ENCODE results near the gene CARD10.

CARD10 gene

DNA sequence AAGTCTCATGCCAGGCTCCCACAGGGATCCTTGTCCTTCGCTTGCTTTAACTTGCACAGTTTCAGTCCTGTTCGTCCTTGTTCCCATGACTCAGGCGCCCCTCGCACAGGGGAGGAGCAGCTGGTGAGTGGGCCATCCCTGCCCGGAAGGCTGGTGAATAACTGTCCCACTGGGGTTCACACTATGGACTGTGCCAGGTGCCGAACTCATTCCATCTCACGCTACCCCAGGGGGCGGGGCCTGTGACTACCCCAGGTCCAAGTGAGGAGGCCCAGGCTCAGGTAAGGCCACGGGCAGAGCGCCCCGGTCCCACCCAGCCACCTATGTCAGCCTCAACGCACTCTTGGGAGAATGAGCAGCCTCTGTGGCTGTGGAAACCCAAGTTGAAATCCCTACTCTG, 7.2 kb upstream of the CARD10 start:
- DNase-seq: no peak

DNA sequence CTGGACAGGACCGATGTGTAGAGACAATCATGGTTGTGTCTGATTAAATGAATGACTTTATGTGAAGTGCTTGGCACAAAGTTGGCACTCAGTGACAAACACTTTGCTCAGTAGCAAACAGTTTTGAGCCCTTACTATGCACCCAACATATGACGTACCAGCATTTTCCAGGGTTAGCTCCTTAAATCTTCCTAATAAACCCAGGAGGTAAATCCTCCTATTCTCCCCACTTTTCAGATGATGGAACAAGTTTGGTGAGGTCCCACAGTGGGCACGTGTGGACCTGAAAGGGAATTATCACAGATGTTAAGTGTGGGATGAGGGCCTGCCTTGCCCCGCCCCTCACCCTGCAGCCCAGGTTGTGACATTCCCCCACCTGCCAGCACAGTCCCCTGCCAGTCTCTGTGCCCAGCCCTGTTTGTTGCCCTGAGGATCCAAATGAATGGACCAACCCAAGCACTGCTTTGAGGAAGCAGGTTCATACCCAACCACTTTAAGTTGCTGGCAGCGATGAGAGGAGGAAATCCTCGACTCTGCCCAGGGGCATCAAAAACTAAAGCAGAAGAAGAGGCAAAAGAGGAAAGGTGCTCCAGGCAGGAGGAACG, 6.6 kb upstream of the CARD10 start:
- DNase-seq: no peak

DNA sequence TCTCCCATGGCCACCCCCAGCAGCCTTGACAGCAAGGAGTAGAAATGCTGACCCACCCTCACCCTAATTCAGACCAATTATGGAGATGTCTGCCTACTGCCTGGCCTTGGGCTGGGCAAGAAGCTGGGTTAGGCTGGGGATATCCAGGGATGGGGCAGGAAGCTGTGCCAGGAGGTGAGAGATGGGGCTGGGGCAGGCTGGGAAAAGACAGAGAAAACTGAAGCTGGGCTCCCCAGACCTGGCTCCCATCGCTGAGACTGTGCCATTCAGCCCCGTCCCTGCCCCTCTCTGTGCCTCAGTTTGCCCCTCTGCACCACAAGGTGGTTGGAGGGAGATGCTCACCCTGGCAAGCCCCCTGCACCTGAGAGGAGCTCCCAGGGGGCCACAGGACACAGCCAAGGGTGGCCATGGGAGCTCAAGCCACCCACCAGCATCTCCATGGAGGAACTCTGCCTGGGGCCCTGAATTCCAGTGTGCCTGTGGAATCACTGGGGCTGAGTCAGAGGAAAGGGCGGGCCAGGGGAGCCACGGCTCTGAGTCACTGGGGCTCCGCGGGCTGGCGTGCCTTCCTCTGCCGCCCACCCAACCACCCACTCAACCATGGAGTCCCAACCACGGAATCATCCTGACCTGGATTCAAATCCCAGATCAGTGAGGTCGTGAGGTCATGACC, 6.0 kb upstream of the CARD10 start:
- no peak for DNase-seq

DNA sequence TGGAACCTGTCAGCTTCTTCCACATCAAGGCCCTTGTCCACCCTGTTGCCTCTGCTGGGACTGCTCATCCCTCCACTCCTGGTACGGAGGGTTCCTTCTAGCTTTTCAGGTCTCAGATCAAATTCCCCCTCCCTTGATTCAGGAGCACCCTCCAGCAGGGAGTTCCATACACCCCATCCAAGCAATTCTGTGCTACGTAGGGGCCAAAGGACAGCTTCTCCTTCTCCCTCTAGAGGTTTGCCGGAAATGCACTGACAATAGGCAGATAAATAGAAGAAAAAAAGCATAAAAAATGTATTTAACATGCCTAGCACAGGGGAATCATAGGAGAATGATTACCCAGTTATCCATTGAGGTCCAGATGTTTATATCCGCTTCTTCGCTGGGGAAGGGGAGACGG, 3.3 kb upstream of the CARD10 start:
- no peak for DNase-seq

DNA sequence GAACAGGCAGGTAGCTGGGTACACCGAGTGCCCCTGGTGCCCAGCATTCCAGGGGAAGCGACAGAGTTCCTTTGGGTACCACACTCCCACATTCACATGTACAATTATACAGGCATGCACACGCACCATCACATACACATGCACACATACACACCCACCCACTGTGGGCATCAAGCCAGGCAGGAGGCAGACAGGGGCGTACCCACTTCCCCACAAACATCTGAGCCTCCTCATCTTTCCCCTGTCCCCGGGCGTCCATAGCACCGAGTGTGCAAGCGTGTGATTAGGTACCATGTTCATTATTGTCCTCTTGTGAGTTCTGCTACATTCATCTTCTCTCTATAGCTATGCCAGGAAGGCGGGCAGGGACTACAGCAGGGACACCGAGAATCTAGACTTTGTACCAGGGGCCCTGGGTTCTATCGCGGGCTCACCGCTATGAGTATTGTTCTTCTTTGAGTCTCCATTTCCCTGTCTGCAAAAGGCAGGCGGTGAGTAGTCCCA, 2.1 kb upstream of the CARD10 start:
- no peak for DNase-seq

DNA sequence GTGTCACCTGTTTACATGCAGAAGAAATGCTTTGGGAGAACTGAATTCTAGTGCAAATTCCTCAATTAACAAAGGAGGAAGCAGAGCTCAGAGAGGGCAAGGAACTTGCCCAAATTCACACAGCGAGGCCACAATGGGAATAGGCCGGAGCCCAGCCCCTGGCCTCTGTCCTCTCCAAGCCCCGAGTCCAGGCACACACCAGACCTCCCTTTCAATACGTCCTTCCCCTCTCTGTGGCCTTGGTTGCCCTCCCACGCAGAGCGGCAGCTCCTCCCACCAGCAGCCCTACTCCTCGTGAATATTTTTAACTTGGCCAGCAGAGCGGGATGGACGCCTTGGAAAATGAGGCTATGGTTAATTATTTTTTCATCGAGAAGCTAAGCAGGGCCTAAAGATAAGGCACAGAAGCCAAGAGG, 1.6 kb upstream of the CARD10 start:
- no peak for DNase-seq

DNA sequence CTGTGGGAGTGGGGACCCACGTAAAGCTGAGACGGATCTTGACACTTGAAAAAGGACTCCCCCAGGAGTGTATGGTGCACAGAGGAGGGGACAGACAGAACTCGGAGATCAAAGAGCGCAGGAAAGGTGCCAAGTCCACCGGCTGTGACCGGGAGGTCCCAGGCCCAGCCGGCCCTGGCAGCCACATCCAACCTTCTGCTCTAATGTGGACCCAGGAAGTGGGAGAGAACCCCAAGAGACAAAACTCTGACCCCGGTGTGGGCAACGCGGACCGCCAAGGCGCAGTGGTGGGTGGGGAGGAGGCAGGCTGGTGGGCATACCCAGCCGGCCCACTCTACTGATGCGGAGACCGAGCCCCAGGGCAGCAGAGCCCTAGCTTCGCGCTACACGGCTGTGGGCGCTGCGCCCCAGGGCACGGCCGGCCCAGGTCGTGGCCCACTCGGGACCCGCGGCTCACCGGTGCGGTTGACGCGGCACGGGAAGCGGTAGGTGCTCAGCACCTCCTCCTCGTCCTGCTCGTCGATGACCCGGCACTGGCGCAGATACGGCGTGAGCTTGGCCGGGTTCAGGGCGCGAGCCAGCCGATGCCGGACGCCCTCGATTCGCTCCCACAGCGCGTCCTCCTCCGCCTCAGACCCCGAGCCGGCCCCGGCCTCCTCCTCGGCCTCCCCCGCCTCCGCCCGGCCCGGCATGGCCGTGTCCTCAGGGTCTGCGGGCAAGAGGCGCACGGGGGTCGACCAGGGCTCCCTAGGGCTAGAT, 527 bp downstream of the CARD10 start:
- no peak for DNase-seq

DNA sequence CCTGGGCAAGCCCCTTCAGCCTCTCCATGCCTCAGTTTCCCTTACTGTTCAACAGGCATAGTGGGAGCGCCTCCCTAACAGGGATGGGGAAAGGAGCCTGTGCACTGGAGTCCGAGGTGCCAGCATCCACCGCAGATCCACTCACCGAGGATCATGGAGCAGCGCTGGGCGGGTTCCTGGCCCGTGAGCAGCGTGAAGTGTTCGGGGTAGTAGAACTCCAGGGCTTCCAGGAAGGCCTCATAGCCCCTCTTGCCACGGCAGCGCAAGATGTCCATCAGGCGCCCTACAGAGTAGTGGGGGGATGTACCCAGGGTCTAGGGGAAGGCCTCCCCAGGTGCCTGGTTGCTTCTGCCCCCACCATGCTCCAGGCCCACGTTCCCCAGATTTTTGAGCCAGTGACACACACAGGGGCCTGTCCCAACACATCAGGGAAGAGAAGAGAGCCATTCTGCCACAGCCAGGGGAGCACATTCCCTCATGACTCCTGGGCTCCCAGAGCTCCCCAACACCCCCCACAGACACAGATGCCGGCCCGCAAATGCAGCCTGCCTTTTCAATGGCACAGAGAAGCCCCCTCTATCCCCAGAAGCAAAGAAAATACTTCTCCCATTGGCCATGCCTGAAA, 1.3 kb downstream of the CARD10 start:
- no peak for DNase-seq

DNA sequence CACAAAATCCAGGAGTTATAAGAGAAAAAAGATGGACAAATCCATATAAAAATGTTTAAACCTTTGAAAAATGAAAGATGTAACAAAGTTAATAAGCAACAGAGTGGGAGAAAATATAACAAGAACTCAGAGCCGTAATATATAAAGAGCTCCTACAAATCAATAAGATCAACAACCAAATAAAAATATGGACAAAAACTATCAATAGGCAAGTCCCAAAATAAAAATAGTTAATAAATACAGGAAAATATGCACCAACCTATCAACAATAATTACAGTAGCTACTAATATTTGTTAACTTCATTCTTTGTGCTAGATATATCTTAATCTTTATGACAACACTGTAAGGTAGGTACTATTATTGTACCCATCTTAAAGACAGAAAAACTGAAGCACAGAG, 2.8 kb downstream of the CARD10 start:
- no peak for DNase-seq

DNA sequence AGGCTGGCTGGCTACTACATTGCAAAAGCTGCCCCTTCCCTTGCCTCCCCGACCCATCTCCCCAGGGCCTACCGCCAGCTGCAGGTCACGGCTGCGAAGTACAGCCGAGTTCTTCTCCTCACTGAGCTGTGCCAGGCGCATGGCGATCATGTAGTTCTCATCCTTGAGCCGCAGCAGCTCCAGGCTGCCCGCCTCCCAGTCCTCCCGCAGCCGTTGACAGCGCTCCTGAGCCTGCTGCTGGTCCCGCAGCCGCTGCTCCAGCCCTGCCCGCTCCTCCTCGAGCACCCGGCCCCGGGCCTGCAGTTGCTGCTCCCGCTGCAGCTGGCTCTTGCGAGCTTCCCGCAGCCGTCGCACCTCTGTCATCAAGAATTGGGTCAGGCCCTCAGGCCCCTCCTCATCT, 3.3 kb downstream of the CARD10 start:
- no peak for DNase-seq

DNA sequence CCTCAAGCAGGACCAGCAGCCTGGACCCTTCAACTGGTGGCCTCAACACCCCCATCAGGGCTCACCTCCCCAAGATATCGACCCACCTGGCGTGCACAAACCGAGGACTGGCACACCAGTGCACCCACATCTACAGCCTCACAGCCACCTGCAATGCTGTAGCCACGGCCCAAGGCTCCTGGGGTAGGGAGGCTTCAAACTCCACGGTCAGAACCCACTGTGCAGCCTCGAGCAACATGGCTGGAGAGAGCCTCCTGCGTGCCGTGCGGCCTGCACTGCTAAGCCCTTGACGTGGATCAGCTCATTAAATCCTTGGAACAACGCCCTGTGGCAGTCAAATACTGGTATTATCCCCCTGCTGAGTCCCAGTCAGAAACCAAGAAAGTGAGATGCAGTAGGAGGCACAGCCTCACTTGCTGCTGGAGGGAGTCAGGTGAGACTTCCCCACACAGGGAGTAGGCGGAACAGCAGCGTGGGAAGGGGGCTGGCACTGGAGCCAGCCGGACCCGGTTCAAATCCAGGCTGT, 4.6 kb downstream of the CARD10 start:
- no peak for DNase-seq

DNA sequence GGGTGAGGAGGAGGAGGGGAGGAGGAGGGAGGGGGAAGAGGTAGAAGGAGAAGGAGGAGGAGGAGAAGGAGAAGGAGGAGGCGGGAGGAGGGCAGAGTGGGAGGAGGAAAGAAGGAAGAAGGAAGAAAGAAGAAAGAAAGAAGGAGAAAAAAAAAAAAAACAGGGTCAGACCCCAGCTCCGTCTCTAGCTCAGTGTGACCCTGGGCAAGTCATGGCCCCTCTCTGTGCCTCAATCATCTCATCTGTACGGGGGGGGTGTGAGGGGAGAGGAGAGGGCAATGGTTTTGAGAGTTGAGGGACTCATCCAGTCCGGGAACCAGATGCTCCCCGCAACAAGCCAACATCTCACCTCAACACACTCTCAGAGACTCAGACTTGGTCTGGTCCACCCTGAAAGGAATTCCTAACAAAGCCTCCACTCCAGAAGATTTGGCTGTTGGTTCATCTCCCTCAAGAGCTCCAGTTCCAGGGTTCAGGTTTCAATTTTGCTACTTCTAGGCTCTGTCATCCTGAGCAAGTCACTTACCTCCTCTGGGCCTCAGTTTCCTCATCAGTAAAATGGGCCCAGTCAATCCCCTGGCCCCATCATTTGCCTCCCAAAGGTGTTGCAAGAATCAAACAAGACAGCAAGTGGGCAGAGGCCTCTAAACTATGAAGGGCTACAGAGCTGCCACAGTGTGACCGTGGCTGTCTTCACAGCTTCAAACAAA, 7.7 kb downstream of the CARD10 start:
- DNase-seq: no peak

DNA sequence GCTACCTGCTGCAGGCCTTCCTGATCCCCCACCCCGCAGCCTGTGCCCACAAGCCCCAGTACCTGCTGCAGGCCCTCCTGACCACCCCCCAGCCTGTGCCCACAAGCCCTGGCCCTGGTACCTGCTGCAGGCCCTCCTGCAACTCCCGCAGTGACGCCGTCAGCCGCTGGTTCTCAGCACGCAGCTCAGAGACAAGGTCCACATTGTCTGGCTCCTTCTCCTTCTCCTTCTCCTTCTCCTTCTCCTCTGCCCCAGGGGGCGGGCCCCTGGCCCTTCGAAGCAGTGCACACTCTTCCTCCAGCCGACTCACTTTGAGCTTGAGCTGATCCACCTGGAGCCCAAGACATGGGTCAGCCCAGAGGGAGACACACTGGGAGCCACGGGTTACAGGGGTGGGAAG, 9.1 kb downstream of the CARD10 start:
- DNase-seq: no peak

DNA sequence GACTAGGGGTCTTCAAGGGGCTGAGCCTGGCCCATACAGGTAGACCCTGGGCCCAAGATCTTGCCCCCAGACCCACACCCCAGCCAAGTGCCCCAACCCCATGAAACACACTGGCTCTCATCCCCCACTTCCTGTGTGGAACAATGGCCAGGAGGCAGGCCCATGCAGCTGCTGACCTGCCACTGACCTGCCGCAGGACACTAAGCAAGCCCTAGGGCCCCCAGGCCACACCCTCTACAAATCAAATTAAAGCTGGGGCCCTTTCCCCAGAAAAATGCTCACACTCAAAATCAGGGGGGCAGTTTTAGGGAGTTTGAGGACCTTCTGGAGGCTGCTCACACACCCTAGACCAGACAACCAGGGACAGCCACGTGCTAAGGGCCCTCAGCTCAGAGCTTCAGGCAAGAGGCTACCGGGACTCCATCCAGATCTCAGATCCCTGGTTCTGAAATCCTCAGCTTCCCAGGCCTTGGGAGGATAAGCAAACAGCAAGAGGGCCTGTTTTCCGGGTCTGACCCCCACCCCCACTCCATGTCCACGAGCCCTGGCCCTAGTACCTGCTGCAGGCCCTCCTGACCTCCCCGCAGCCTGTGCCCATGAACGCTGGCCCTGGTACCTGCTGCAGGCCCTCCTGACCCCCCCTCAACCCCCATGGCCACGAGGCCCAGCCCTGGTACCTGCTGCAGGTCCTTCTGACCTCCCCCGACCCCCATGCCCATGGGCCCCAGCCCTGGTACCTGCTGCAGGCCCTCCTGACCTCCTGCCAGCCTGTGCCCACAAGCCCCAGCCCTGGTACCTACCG, 10.0 kb downstream of the CARD10 start:
- no peak for DNase-seq

DNA sequence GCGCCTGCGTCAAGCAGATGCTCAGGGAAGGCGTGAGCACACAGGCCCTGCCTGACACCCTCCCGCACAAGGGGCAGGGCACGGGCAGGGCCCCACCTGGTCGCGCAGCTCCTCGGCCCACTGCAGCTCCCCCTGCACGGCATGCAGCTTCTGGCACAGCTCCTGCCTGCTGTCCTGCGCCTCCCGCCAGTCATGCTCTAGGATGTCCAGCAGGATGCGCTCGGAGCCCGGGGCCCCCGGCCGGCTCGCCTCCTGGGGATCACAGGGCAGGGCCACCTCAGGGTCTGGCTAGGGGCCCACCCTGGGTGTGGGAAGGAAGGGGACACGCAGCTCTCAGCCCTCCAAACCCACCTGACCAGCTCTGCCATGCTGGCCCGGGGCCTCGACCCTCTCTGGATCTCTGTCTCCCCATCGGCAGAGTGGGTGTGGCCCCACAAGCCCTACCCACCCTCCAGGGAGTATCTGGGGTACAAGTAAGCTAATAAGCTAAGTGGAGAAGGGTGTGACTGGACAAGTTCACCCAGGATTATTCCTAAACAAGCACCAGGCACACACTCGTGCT, 10.7 kb downstream of the CARD10 start:
- DNase-seq: no peak

DNA sequence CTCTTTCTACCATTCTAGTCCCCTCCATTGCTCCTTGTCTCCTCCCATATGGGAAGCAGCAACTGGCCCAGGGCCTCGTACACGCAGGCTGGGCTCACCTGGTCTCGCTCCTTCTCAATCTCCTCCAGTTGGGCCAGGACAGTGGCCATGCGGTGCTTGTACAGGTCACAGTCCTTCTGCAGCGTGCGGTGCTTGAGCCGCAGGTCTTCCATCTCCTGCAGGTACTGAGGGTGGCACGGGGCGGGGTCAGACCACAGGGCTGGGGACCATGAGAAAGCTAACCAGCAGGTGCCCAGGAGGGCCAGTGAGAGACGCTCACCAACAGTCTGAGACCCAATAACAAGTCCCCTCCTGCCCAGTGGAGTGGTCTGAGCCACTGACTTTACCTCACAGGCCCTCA, 11.5 kb downstream of the CARD10 start:
- DNase-seq: no peak

DNA sequence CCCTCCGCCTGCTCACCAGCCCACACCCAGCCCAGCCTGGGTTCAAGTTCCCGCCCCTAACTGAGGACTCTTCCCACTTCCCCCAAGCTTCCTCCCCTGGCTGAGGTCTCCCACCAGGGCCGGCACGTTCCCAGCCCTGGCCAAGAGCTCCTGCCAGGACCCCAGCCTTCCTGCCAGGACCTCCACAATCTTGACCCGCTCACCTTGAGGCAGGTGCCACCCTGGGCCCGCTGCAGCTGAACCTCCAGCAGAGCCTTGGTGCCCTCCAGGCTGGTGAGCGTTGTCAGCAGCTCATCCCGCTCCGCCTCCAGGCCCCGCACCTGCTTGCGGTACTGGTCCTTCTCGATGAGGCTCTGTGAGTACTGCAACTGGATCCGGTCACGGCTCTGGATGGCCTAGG, 13.2 kb downstream of the CARD10 start:
- no peak for DNase-seq

DNA sequence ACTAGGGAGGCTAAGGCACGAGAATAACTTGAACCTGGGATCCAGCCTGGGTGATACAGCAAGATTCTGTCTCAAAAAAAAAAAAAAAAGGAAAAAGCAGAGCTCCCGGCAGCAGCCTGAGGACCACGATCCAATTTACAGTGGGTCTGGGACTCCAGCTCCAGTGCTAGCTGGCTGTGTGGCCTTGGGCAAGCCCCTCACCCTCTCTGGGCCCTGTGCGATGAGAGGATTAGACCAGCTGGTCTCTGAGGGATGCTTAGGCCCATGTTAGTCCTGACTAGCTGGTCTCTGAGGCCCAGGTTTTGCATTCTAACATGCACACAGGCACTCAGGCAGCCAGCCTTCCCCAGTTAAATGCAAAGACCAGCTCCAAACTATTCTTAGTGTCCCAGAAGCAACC, 13.7 kb downstream of the CARD10 start:
- DNase-seq: no peak

DNA sequence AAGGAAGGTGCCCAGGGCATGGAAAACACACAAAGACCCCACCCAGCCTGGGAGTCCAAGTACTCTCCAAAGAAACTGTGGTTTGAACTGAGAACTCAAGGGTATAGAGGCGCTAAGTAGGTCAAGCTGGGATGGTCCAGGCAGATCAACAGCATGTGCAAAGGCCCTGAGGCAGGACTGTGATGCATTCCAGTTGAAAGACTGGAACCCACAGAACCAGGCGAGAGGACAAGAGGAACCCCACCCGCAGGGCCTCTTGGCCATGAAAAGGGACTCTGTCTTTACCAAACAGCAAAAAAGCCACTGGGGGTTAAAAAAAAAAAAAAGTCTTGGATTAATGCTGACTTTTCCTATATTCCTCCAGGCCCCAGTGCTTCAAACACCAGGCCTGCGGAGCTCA, 14.3 kb downstream of the CARD10 start:
- DNase-seq: no peak

DNA sequence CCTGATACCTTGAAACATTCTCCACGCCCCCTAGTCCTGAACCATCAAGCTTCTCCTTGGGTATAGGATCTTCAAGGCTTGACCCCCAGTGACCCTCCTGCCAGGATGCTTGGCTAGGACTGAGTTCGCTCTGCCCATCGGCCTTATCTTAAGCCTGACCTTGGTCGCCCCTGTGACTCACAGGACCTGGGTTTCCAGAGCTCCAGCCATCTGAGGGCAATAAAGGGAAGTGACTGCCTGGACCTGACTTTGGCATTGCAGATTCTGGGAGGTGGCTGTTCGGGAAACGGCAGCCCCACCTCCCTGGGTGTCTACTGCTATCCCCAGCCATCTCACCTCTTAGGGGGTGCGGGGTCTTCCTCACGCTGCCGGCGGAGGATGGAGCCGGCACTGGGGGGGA, 15.4 kb downstream of the CARD10 start:
- no peak for DNase-seq

DNA sequence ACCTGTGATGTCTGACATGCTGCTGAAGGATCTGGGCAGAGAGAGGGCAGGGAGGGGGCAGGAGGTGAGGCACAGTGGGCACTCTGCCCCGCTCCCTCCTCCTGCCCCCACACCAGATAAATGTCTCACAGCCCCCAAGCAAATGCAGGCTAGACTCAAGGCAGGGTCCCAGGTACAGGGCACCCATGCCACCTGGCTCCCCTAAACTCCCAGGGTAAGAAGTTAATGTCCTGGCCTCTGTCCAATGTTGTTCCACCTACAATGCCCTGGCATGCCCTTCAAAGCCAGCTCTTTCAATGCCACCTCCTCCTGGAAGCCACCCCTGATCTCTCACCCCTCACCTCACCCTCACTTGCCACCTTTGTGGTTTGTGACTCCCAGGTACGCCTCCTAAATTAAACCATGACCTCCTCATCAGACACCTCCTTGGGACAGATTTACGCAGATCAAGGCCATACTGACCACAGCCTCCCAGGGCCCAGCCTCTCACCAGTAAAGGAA, 16.0 kb downstream of the CARD10 start:
- no peak for DNase-seq
